D341Med (cell line): ENCODE measurements around the gene CALR.
A peak's percentile ranks its signal among the peaks of the same experiment; 100 is the strongest.
"Not testable (repeated sequence)": the region's sequence is repeated elsewhere in the genome, so short reads cannot be mapped to it uniquely, and the experiment has no call there.

Source experiments
- DNase-seq: peaks from one replicate; pipeline ENCODE4 v3.0.0; 2012; ENCODE audit warnings: low spot score

The CALR gene

DNA sequence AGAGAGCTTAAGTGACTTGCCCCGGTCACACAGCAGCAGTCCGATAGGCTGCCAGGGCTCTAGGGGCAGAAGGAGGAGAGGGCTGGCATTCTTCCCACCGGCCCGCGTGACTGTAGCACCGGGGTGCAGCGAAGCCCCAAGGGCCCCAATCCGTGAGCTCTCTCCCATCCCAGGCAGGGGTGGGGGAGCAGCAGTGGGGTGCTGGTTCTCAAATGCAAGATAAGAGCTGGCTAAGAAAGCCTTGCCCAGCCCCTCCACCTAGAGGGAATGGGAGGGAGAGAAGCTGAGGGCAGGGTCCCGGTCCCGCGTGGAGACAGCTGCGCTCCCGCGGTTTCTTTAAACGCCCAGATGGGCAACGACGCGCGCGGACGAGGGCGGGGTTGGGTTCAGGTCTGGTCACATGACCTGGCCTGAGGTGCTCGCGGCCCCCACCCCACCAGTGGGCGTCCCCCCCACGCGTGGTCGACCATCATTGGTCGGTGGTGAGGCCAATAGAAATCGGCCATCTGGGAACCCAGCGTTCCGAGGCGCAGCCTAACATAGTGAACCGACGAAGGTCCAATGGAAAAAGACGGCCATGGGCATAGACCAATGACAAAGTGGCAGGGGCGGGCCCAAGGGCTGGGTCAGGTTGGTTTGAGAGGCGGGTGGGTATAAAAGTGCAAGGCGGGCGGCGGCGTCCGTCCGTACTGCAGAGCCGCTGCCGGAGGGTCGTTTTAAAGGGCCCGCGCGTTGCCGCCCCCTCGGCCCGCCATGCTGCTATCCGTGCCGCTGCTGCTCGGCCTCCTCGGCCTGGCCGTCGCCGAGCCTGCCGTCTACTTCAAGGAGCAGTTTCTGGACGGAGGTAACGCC lies at the start of gene CALR:
CALR (plus strand) TSS at position 683 of the 852 bp plus-strand sequence; CDS start at position 754, 71 bp downstream.
- DNase-seq: peak; percentile 94

DNA sequence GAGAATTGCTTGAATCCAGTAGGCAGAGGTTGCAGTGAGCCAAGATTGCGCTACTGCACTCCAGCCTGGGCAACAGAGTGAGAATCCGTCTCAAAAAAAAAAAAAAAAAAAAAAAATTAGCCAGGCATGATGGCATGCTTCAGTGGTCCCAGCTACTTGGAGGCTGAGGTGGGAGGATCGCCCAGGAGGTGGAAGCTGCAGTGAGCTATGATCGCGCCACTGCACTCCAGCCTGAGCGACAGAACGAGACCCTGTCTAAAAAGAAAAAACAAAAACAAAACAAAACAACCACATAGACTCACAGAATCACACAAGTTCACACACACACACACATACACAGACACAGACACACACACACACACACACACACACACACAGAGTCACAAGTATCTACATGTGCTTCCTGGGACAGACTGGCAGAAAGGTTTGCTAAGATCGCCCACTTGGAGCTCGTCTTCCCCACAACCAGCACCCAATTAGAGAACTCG lies 48.1 kb upstream of the CALR start:
- not testable (repeated sequence) for DNase-seq

DNA sequence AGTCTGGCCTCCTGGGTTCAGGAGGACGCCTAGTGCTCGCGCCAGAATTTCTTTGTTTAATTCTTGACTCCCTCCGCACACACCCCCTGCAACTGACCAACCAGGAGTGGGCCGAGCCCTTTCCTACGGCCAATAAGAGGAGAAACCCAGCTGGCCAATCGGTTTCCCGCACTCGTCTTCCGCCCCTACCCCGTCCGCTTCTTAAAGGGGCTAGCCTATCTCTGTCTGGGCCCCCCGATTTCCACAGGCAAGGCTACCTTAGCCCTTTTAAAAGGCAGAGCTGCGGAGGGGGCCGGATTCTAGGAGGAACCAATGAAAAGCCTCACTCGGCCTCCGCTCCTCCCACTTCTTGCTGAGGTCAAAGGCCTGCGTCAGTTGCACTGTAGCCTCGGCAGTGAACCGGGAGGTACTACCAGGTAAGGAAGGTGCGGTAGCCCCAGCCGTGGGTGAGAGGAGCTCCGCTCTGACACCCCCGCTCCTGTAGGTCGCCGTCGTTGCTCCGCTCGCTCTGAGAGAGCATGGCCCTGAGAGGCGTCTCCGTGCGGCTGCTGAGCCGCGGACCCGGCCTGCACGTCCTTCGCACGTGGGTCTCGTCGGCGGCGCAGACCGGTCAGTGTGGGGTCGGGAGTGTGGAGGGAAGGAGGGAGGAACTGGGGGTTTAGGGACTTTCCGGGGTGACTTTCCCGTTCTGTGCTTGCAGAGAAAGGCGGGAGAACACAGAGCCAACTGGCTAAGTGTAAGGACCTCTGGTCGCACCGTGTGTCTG lies 47.4 kb upstream of the CALR start, which contains the start of gene GCDH:
GCDH (plus strand) TSS at position 374 of the 766 bp plus-strand sequence; CDS start at position 519, 145 bp downstream.
- peak; percentile 94 for DNase-seq

DNA sequence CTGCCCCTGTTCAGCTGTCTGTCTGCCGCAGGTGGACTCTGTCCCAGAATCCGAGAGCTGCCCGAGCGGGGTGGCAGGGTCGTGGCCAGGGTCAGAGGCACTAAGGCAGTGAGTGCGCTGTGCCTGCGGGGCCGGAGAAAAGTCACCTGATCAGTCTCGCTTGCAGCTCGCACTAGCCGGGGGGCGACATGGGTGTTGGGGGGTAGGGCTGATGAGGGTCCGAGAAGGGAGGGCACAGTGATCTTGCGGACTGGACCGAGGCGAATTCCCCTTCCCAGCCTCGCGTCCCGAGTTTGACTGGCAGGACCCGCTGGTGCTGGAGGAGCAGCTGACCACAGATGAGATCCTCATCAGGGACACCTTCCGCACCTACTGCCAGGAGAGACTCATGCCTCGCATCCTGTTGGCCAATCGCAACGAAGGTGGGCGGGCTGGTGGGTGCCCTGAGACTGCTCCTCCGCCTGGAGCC lies 46.8 kb upstream of the CALR start:
- no peak for DNase-seq

DNA sequence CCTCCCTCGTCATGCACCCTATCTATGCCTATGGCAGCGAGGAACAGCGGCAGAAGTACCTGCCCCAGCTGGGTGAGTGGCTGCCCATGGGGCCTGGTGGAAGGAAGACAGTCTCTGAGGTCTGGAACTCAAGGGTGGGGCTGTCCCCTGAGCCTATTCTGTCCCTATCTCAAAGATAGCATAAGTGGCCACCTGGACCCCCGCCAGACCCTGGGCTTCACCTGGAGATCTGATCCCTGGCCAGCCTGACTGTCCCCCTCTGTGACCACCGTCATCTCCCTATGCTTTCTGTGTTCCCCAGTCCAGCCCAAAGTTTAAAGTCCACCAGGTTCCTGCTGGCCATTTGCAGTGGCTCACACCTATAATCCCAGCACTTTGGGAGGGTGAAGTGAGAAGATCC lies 44.8 kb upstream of the CALR start:
- no peak for DNase-seq

DNA sequence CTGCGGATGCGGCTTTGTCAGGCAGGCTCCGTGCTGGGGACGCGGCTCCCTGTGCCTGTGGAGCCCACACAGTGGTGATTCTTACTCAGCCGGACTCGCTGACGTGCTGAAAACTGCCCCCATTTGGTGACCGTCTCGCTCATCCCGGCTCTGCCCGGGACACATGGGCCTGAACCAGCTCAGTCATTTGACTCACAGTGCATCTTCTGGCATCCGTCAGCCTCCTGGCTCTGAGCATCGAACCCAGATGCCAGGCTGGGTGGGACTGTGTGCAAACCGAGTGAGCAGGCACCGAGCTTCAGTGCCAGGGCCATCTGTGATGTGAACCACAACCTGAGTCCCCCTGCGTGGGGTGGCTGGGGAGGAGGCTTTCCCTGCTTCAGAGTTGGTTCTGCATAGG lies 41.9 kb upstream of the CALR start:
- no peak for DNase-seq

DNA sequence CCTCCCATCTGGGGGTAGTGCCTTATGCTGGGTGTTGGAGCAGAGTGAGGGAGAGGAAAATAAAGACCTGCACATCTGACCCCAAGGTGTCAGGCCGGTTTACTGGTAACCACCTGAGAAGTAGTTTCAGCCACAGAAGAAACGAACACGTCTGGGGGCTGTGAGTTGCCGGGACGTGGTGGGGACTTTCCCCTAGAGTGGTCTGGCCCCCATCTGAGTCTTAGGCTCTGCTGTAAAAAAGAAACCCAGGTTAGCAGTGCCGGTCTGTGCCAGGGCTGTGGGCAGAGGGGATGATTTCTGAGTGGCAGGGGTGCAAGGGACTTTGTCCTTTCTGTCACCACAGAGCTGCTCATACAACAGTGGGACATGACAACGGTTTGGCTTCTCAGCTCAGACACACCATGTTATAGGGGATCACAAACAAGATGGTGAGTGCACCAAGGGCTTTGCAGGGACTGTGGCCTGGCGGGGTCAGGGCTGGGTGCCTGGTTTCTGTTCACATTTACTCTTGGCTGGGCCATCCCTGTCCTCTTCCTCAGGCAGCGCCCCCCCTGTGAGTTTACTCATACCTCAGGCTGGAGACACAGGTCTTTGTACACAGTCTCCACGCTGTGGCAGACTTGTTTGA lies 38.4 kb upstream of the CALR start:
- DNase-seq: no peak

DNA sequence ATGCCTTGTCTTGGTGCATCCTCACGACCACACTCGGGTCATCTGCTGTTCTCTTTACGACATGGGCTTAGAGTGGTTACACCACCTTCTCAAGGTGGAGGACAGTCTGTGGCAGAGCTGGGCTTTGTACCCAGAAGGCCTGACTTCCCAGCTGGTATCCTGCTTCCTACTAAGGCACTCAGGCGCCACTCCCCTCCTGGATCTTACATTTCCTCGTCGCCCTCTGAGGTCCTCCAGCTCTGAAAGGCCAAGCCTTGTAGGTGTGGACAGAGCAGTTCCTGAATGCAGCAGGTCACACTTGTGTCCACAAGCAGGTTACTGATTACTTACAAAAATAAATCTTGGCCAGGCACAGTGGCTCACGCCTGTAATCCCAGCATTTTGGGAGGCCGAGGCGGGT lies 31.2 kb upstream of the CALR start:
- DNase-seq: no peak

DNA sequence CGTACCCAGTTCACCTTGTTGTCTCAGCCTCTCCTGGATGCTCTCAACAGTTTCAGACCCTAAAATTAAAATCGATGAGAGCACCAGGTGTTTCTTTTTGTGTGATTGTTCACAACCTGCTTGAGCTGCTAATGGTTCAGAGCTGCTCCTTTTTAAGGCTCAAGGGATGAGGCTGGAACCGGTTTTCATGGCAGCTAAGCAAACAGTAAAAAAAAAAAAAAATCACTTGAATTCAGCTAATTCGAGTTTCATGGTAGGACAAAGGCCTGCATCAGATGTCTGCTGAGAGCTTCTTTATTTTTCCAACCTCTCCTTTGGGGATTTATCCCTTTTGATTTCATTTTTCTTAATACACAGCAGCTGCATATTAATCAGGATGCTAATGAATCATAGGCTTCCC lies 25.8 kb upstream of the CALR start:
- no peak for DNase-seq

DNA sequence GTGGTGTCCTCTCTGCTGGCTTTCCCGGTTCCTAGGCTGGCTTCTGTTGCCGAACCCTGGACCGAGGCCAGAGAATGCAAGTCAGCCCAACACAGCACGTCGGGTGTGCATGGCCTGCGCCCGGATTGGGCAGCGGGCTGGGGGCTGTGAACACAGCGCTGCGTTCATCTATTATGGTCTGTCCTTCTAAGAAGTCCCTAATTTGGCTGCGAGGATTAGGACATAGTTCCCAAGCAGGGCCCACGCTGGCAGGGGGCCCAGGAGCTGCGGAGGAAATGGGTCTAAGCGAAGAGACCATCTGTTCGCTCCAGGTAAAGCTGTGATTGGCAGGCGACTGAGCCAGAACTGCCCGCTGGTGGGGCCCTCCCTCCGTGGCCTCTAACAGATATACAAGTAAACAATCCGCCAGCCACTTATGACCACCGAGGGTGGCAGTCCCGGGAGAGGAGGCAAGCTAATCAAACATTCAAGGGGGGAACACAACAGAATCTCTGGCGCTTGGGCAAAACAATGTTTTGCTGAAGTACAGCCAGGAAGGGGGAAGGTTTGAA lies 25.3 kb upstream of the CALR start:
- peak; percentile 94 for DNase-seq

DNA sequence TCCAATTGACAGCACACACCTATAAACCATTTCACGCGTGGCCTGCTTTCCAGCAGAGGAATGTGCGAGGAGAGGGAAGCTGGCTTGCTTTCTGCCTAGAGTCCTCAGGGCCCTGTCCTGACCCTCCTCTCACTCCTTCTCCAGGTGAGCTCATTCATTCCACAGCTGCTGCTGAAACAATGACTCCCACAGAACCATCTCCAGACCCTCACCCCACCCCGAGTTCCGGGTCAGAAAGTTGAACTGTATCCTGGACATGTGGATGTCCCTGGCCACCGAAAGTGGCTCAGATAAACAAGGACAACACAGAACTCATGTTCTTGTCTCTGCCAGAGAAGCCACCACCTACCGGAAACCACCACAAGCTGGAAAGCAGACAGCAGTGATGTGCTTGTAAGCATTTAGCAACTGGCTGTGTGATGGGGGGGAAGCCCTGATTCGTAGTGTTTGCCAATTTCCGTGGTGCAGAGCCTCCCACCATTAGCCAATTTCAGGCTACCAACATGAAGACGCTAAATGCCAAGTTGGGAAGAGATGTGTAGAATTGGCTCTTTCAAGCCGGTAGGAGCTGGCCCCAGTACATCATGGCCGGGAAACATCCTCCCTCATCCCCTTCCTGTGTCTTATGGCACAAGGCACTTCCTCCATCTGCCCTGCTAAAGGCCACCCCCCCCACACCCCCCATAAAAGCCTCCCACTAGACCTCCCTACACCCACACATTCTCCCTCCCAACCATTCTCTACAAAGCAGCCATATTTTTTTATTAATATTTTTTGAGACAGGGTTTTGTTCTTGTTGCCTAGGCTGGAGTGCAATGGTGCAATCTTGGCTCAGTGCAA lies 24.3 kb upstream of the CALR start:
- no peak for DNase-seq

DNA sequence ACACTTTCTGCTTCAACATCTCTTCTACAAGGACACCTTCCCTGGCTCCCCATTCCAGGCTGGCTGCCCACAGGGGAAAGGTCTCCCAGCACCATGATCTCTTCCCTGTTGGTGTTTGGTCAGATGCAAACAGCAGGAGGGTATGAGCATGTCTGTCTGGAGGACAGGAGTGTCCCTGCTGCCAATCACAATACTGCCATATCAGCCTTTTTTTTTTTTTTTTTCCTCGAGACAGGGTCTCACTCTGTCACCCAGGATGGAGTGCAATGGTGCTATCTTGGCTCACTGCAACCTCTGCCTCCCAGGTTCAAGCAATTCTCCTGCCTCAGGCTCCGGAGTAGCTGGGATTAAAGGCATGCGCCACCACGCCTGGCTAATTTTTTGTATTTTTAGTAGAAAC lies 22.5 kb upstream of the CALR start:
- not testable (repeated sequence) for DNase-seq

DNA sequence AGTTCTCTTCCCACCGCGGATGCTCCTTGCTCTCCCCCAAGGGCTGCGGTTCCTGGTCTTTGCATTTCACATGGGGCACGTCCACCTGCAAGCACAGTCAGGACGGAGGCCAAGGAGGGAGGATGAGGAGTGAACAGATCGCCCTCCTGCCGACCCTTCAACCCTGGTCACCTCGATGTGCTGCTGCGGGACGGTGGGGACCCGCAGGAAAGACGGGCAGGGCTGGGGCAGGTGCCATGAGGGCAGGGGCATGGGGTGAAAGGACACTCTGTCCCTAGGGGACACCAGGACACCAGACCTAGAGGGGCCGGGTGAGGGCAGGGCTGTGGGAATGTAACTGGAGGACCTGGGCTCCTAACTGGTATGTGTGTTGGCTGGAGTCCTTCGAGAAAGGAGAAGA lies 20.2 kb upstream of the CALR start:
- no peak for DNase-seq

DNA sequence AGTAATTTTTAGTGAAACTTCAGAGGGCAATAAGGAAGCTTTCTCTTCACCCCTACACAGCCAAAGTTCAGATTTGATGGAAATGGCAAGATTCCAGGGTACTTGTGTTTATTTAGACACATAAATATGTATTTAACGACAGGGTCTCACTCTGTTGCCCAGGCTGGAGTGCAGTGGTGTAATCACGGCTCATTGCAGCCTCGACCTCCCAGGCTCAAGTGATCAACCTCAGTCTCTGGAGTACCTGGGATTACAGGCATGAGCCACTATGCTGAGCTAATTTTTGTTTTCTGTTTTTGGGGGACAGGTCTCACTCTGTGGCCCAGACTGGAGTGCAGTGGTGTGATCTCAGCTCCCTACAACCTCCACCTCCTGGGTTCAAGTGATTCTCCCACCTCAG lies 17.4 kb upstream of the CALR start:
- no peak for DNase-seq

DNA sequence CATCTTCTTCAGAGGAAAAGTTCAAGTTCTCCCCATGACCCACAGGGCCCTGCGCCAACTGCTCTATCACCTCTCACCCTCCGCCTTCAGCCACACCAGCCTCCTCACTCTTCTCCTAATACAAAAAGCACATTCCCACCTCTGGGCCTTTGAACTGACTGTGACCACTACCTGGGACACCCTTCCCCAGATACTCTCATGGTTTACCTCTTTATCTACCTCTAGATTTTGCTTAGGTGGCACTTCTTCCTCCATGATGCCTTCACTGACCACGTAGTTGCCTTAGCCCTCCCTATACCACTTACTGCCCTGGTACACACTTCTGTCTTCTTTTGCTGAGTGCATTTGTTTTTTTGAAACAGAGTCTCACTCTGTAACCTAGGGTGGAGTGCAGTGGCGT lies 15.4 kb upstream of the CALR start:
- DNase-seq: no peak

DNA sequence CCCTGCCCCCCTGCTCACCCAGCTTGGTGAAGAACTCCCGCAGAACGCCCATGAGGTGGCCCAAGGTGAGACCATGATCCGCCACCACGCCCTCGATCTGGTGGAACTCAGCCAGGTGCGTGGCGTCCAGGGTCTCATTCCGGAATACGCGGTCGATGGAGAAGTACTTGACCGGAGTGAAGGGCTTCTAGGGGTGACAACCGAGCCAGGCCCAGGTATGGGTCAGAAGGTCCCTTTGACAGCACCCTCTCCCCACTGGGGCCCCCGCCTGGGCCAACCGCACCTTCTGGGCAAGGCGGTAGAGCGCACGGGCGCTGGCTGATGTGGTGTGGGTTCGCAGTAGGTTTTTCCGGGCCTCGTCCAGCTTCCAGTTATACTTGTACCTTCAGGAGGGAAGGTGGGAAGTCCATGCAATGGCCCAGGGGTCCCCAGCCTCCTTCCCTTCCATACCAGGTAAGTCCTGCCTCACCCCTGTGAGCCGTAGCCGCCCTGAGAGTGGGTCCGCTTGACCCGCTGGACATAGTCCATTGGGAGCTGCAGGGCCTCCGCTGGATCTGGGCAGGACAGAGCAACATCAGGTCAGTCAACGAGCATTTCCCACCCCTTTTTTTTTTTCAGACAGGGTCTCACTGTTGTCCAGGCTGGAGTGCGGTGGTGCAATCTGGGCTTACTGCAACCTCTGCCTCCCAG lies 13.6 kb upstream of the CALR start:
- DNase-seq: no peak

DNA sequence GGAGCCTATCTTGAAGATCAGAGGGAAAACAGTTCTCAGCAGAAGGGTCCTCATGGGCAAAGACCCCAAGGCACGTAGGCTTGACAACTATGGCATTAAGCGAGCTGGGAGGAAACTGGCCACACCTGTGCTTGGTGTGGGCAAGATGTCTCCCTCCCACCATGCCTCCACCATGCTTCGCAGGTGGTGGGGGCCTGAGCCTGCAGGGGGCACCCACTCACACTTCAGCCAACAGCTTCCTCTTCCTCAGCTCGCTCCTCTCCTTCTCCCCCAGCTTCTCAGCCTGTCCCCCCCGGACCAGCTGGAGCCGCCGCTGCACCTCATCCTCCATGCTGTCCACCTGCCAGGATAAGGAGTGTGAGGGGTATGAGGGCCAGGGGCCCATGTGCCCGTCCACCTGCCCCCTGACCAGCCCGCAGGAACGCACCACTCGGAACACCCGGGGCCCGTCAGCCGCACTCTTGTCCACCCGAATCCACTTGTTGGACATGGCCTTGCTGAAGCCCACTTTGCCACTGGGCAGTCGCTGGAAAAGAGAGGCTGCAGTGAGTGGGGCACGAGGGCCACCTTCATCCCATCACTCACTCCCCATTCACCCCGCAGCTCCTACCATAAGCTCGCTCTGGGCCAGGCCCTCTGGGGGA lies 8.3 kb upstream of the CALR start:
- no peak for DNase-seq

DNA sequence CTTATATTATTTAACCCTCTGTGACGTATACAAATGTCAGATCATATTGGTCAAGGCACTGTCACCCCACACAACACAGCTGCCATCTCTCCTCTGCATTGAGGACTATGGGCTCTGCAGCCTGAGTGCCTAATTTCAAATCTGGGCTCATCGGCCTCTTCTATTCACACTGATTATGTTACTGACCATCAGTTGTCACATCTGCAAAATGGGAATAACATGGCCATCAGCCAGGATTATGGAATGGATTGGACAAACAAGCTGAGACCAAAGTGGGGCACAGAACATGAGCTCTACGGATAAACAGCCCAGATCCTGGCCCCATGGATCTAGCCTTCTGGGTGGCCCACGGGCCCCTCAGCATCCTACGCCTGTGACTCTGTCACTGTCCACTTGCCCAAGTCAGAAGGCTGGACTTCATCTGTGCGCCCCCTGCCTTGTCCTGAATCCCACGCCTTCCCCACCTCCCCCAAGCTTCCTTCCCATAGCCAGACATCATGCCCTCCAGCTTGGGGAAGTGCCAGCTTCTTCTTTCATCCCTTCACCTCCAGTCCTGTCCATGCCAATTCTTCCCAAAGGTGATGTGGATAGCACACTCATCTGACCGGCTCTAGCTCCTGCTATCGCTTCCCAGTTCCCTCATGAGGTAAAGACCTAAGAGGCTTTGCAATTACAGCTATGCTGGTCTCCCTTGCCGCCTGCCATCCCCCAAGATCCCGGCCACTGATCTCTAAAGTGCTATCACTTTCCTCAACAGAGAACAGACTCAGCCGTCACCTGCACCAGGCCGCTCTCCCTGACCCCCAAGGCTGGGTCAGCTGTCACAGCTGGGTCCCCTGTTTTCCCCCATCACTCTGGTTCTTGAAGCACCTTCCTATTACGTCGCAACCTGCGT lies 5.8 kb upstream of the CALR start:
- DNase-seq: no peak
